A549 (cell line): ENCODE measurements around the gene CEND1. TPM values are rescaled to one million over a fixed set of nuclear protein-coding genes. Genes with fewer than 3 reads are reported as not detected.
A peak's percentile ranks its signal among the peaks of the same experiment; 100 is the strongest.

Experiments
- ATAC-seq, 2 experiments: fragments of 200-7000 bp in 1 of 2; fragments of >200 bp in 1 of 2; cut with Nextera tagmentation in 1 of 2; cut with Tn5 transposase in 1 of 2; 3 replicates each; pipeline versions ENCODE4 v1.8.0 to v1.9.1; 2018 to 2020; ENCODE audit warnings: mild to moderate bottlenecking in 1 of 2, moderate library complexity in 1 of 2
- CTCF ChIA-PET: fragments of 300-600 bp; sonication (Branson Sonifier 250); formaldehyde crosslinking; extraction: SDS; loops from one replicate; lab custom pipeline; 2021; ENCODE audit warnings: antibody characterized with exemption, inconsistent platforms; lab: Yijun Ruan, JAX
- POLR2A ChIA-PET: fragments of 350-600 bp; formaldehyde crosslinking; extraction: SDS; loops from one replicate; lab custom pipeline; 2021; ENCODE audit warnings: antibody characterized with exemption, inconsistent platforms; lab: Yijun Ruan, JAX
- DNase-seq, 2 experiments: peaks; one replicate each; pipeline versions ENCODE4 v3.0.0 to v3.0.0-alpha.2; 2011 to 2016; ENCODE audit warnings: low read depth in 1 of 2, low spot score in 1 of 2
- FAIRE-seq: peaks from 2 replicates; lab custom pipeline; 2011; peaks lifted over from hg19 to GRCh38; lab: Jason Lieb, UNC
- H3K27ac ChIP-seq, 2 experiments: fragments of >200 bp; sonication (Bioruptor Twin); formaldehyde crosslinking; 3 replicates each; pipeline ENCODE4 v1.5.1; 2016 to 2017
- H3K4me1 ChIP-seq: fragments of >200 bp; sonication (Bioruptor Twin); formaldehyde crosslinking; 3 replicates; pipeline ENCODE4 v1.6.1; 2016
- H3K4me2 ChIP-seq: fragments of >200 bp; sonication (Bioruptor Twin); formaldehyde crosslinking; 3 replicates; pipeline ENCODE4 v1.6.1; 2016
- H3K4me3 ChIP-seq: fragments of >200 bp; sonication (Bioruptor Twin); formaldehyde crosslinking; 3 replicates; pipeline ENCODE4 v1.5.1; 2016
- H3K9me3 ChIP-seq: fragments of >200 bp; sonication (Bioruptor Twin); formaldehyde crosslinking; 3 replicates; pipeline ENCODE4 v1.6.1; 2016
- ATOH8 ChIP-seq: fragments of 250-450 bp; sonication (Bioruptor Pico); IDR thresholded peaks from 2 replicates; pipeline ENCODE4 v1.5.0; 2020; ENCODE audit warnings: low read depth, mild to moderate bottlenecking, moderate library complexity
- CHD4 ChIP-seq: fragments of 200-600 bp; sonication (generic); IDR thresholded peaks from 2 replicates; pipeline ENCODE4 v1.6.1; 2016; ENCODE audit warnings: antibody characterized with exemption, mild to moderate bottlenecking, borderline replicate concordance
- E2F6 ChIP-seq: IDR thresholded peaks from 2 replicates; pipeline ENCODE4 v1.6.1; 2012; ENCODE audit warnings: low read depth, borderline replicate concordance
- EP300 ChIP-seq, 2 experiments: fragments of >200 bp; sonication (Bioruptor Twin); formaldehyde crosslinking; IDR thresholded peaks; 2 replicates in 1 of 2; 3 replicates in 1 of 2; pipeline ENCODE4 v1.6.1; 2016 to 2017
- FOSB ChIP-seq: fragments of 250-450 bp; sonication (Bioruptor Pico); IDR thresholded peaks from 2 replicates; pipeline ENCODE4 v1.5.0; 2020; ENCODE audit warnings: mild to moderate bottlenecking, moderate library complexity
- JUN ChIP-seq, 2 experiments: fragments of >200 bp; sonication (Bioruptor Twin); formaldehyde crosslinking; IDR thresholded peaks; 2 replicates in 1 of 2; 3 replicates in 1 of 2; pipeline ENCODE4 v1.6.1; 2016 to 2017
- JUNB ChIP-seq: fragments of >200 bp; sonication (Bioruptor Twin); formaldehyde crosslinking; IDR thresholded peaks from 2 replicates; pipeline ENCODE4 v1.6.1; 2016
- KDM1A ChIP-seq: fragments of 200-600 bp; sonication (generic); IDR thresholded peaks from 2 replicates; pipeline ENCODE4 v1.6.1; 2016; ENCODE audit warnings: low read depth, mild to moderate bottlenecking
- MAFK ChIP-seq: fragments of 450-650 bp; IDR thresholded peaks from 2 replicates; pipeline ENCODE4 v1.6.1; 2014; ENCODE audit not compliant: partially characterized antibody
- MAX ChIP-seq: IDR thresholded peaks from 2 replicates; pipeline ENCODE4 v1.6.1; 2012
- MAZ ChIP-seq: fragments of 150-350 bp; IDR thresholded peaks from 2 replicates; pipeline ENCODE4 v1.6.1; 2014; ENCODE audit warnings: antibody characterized with exemption, low read depth, low read length, borderline replicate concordance
- NPAS2 ChIP-seq: fragments of 250-450 bp; sonication (Bioruptor Pico); IDR thresholded peaks from 2 replicates; pipeline ENCODE4 v1.8.0; 2022; ENCODE audit warnings: mild to moderate bottlenecking, moderate library complexity, borderline replicate concordance
- POLR2AphosphoS2 ChIP-seq: conservative IDR thresholded peaks from 2 replicates; pipeline ENCODE4 v1.6.1; 2012; ENCODE audit warnings: low read length, improper control_type of control experiment, inconsistent platforms
- RAD21 ChIP-seq, 2 experiments: fragments of >200 bp in 1 of 2; sonication (Bioruptor Twin) in 1 of 2; formaldehyde crosslinking in 1 of 2; IDR thresholded peaks in 1 of 2; conservative IDR thresholded peaks in 1 of 2; 2 replicates in 1 of 2; 3 replicates in 1 of 2; pipeline ENCODE4 v1.6.1; 2012 to 2018; ENCODE audit warnings: inconsistent platforms in 1 of 2
- RCOR1 ChIP-seq: fragments of 150-350 bp; IDR thresholded peaks from 2 replicates; pipeline ENCODE4 v1.6.1; 2014; ENCODE audit warnings: antibody characterized with exemption, low read length, low read depth
- REST ChIP-seq: fragments of 200-600 bp; sonication (generic); IDR thresholded peaks from 2 replicates; pipeline ENCODE4 v1.6.1; 2016; ENCODE audit warnings: antibody characterized with exemption, mild to moderate bottlenecking, moderate library complexity
- SREBF2 ChIP-seq: fragments of 450-650 bp; IDR thresholded peaks from 2 replicates; pipeline ENCODE4 v1.6.1; 2014; ENCODE audit warnings: mild to moderate bottlenecking, moderate library complexity
- TP53 ChIP-seq: fragments of 250-450 bp; sonication (Bioruptor Pico); IDR thresholded peaks from 2 replicates; pipeline ENCODE4 v1.5.0; 2021; ENCODE audit warnings: mild to moderate bottlenecking, moderate library complexity
- USF2 ChIP-seq: fragments of 450-650 bp; IDR thresholded peaks from 2 replicates; pipeline ENCODE4 v1.6.1; 2014; ENCODE audit warnings: antibody characterized with exemption
- ZSCAN20 ChIP-seq: fragments of 250-450 bp; sonication (Bioruptor Pico); IDR thresholded peaks from 2 replicates; pipeline ENCODE4 v1.8.0; 2022; ENCODE audit warnings: mild to moderate bottlenecking, moderate library complexity
- WGBS: methylation state at CpG from one replicate; pipeline ENCODE4 v1.1.6; 2017; ENCODE audit errors: missing lambda C conversion rate; 5-methylcytosine and 5-hydroxymethylcytosine counted together
- polyA plus RNA-seq, 4 experiments: library from polyadenylated mRNA; depleted of rRNA in 3 of 4; stranded (reverse); fragments of >200 nt; fragmentation: RNase III in 1 of 4; extraction: RNeasy Plus Mini Kit Qiagen cat#74134 plus additional on column Dnase treatment in 1 of 4; gene quantifications; 2 replicates in 3 of 4; 3 replicates in 1 of 4; pipeline ENCODE4 v1.2.3, GENCODE V29; 2011 to 2017

CEND1 gene
- polyA plus RNA-seq, 2 of the 4 experiments (the other 2 are of a cell fraction), result 1.0 TPM; not detected in 1

- FAIRE-seq (no peak), DNase-seq (no peak), ATAC-seq (no peak)
- no peak for TF ChIP-seq CHD4
- no peak for TF ChIP-seq MAX
- TF ChIP-seq JUN (IDR thresholded peaks at IDR 0.05), result no peak
- no peak for TF ChIP-seq RAD21 (conservative IDR thresholded peaks at IDR 0.05 in 1 of 2, IDR thresholded peaks at IDR 0.05 in 1 of 2)
- no peak for TF ChIP-seq TP53
- TF ChIP-seq ZSCAN20 (CRISPR knock-in tag), result no peak
- TF ChIP-seq RCOR1, result no peak
- no peak for TF ChIP-seq KDM1A
- TF ChIP-seq E2F6, result no peak
- TF ChIP-seq ATOH8 (CRISPR knock-in tag), result no peak
- no peak for TF ChIP-seq REST
- TF ChIP-seq FOSB (CRISPR knock-in tag), result no peak
- TF ChIP-seq JUNB, result no peak
- no peak for TF ChIP-seq POLR2AphosphoS2
- no peak for TF ChIP-seq SREBF2
- no peak for TF ChIP-seq EP300 (IDR thresholded peaks at IDR 0.05)
- no peak for TF ChIP-seq MAFK
- TF ChIP-seq NPAS2, result no peak
- H3K4me2 ChIP-seq, result no peak overlapping the region
- H3K4me1 ChIP-seq, result peaks cover 48% of the 10 kb centered on the region
- H3K27ac ChIP-seq, result no peak overlapping the region
- ChIA-PET CTCF (interaction anchor here (0.6 to 1.0 kb wide), 2 partner anchors 49 to 65 kb away, joined by 3 read pairs; no protein-coding TSS in a partner anchor), POLR2A (interaction anchor here (1.3 to 2.1 kb wide), 2 partner anchors 15 to 17 kb away, joined by 3 to 9 read pairs; partner anchors contain the start of genes GATD1 and RPLP2)
- H3K4me3 ChIP-seq, result no peak overlapping the region
- WGBS, result 93% methylated on average over 37 of the region's 49 CpGs
- H3K9me3 ChIP-seq, result no peaks in the 10 kb centered on the region
Measured at GRCh38 chr11:791658-792534, 2.0 kb upstream of the CEND1 start.

- H3K4me2 ChIP-seq, result peak overlapping the region; percentile 77
- no peak overlapping the region for H3K4me3 ChIP-seq
- peak; percentile 36 to 83 for ATAC-seq
Measured at GRCh38 chr11:790721-791564, 1.1 kb upstream of the CEND1 start.

More at GRCh38 chr11:790721-791564, 1.1 kb upstream of the CEND1 start:
- Histone ChIP-seq H3K27ac (peak overlapping the region in 1 of 2 experiments; percentile 72; a peak in 1 of 6 replicates), H3K9me3 (no peaks in the 10 kb centered on the region), H3K4me1 (peaks cover 39% of the 10 kb centered on the region)
- POLR2A ChIA-PET, result interaction anchor here (1.3 to 2.1 kb wide), 4 partner anchors 12 to 18 kb away, joined by 3 to 9 read pairs (median 4); partner anchors contain the start of genes GATD1 and RPLP2
- 59% methylated on average over 18 of the region's 18 CpGs for WGBS
- DNase-seq (peak in 1 of 2 experiments; percentile 74), FAIRE-seq (no peak)
- TF ChIP-seq USF2 (0 out of 2 replicates have a peak, but pooled peaks have one; percentile 33), MAZ (no peak), JUN (IDR thresholded peaks at IDR 0.05) (peak in 1 of 2 experiments; percentile 24; a peak in 1 of 5 replicates)
- CTCF ChIA-PET, result interaction anchor here (0.6 to 1.6 kb wide), 3 partner anchors 8 to 16 kb away, joined by 4 read pairs; no protein-coding TSS in a partner anchor
